HCT116 (cell line): ENCODE results near the gene FBXL2. TPM values are rescaled to one million over a fixed set of nuclear protein-coding genes. Genes with fewer than 3 reads are reported as not detected.

Experiments used
- ATAC-seq: fragments of 200-7000 bp; cut with Tn5 transposase; 2 replicates; pipeline ENCODE4 v1.9.1; 2020; ENCODE audit warnings: mild to moderate bottlenecking, moderate library complexity
- BruUV-seq: library from RNA; stranded (reverse); fragments of 400-500 nt; replicated peaks from 2 replicates; lab custom pipeline; 2021; lab: Mats Ljungman, UMichigan
- CTCF ChIA-PET: fragments of 300-600 bp; sonication (Branson Sonifier 250); formaldehyde crosslinking; loops from one replicate; lab custom pipeline; 2021; ENCODE audit warnings: antibody characterized with exemption; lab: Charles Lee
- POLR2A ChIA-PET: fragments of 300-600, 350-600 bp; sonication (Branson Sonifier 250); formaldehyde crosslinking; loops from one replicate; lab custom pipeline; 2021; ENCODE audit warnings: antibody characterized with exemption; lab: Charles Lee
- RAD21 ChIA-PET, 2 experiments: fragments of 300-600 bp; sonication (Branson Sonifier 250); formaldehyde crosslinking; loops; one replicate each; lab custom pipeline; 2023; ENCODE audit warnings: low total read pairs in 2 of 2; ENCODE audit not compliant: uncharacterized antibody in 2 of 2, unreplicated experiment in 2 of 2, low non-redundant PET in 1 of 2; lab: Charles Lee
- DNase-seq: peaks from one replicate; pipeline ENCODE4 v3.0.0-alpha.2; 2010; ENCODE audit warnings: low read depth, low spot score
- H2AFZ ChIP-seq: fragments of 200-600 bp; shearing (Covaris generic), sonication (generic); 2 replicates; pipeline ENCODE4 v1.6.1; 2017; ENCODE audit warnings: low read depth, mixed run types, mixed read lengths, antibody characterized with exemption, low read length; ENCODE audit not compliant: poor library complexity, severe bottlenecking
- H3K27ac ChIP-seq: 2 replicates; pipeline ENCODE4 v1.5.1; 2012; ENCODE audit warnings: low read depth, low read length
- H3K27me3 ChIP-seq: fragments of 200-600 bp; sonication (generic); 2 replicates; pipeline ENCODE4 v1.6.1; 2016; ENCODE audit warnings: mixed run types, low read length, mixed read lengths; ENCODE audit not compliant: insufficient read depth
- H3K36me3 ChIP-seq, 2 experiments: fragments of 200-500 bp in 1 of 2; fragments of 200-600 bp in 1 of 2; sonication (Bioruptor generic) in 1 of 2; sonication (generic) in 1 of 2; 2 replicates each; pipeline versions ENCODE4 v1.5.1 to v1.6.1; 2014 to 2016; ENCODE audit warnings: low read length in 2 of 2, inconsistent platforms in 1 of 2, mixed read lengths in 1 of 2, mixed run types in 1 of 2; ENCODE audit not compliant: insufficient read depth in 2 of 2, control insufficient read depth in 1 of 2
- H3K4me1 ChIP-seq, 2 experiments: fragments of 200-600 bp in 1 of 2; sonication (generic) in 1 of 2; 2 replicates each; pipeline versions ENCODE4 v1.5.1 to v1.6.1; 2012 to 2017; ENCODE audit warnings: low read length in 2 of 2, inconsistent platforms in 1 of 2, mild to moderate bottlenecking in 1 of 2, mixed read lengths in 1 of 2, mixed run types in 1 of 2, moderate library complexity in 1 of 2; ENCODE audit not compliant: insufficient read depth in 2 of 2, control insufficient read depth in 1 of 2
- H3K4me2 ChIP-seq: fragments of 200-600 bp; sonication (generic); 2 replicates; pipeline ENCODE4 v1.6.1; 2017; ENCODE audit warnings: mixed run types, low read length, mixed read lengths
- H3K4me3 ChIP-seq, 2 experiments: fragments of 200-600 bp in 1 of 2; sonication (generic) in 1 of 2; replicated peaks in 1 of 2; 2 replicates each; pipeline ENCODE4 v1.5.1; 2011 to 2016; ENCODE audit warnings: low read length in 2 of 2, control low read depth in 1 of 2, low read depth in 1 of 2, mild to moderate bottlenecking in 1 of 2, mixed read lengths in 1 of 2, mixed run types in 1 of 2
- H3K79me2 ChIP-seq: fragments of 200-600 bp; sonication (generic); 2 replicates; pipeline ENCODE4 v1.6.1; 2017; ENCODE audit warnings: mild to moderate bottlenecking, mixed run types, low read length, moderate library complexity, mixed read lengths; ENCODE audit not compliant: insufficient read depth
- H3K9ac ChIP-seq: fragments of 200-600 bp; sonication (generic); 2 replicates; pipeline ENCODE4 v1.6.1; 2016; ENCODE audit warnings: low read length, mixed read lengths
- H3K9me2 ChIP-seq: fragments of 200-600 bp; sonication (generic), shearing (Covaris generic); 2 replicates; pipeline ENCODE4 v1.6.1; 2017; ENCODE audit warnings: mixed run types, mild to moderate bottlenecking, moderate library complexity; ENCODE audit not compliant: insufficient read depth
- H3K9me3 ChIP-seq, 2 experiments: fragments of 200-500 bp in 1 of 2; fragments of 200-600 bp in 1 of 2; sonication (Bioruptor generic) in 1 of 2; sonication (generic) in 1 of 2; 2 replicates each; pipeline ENCODE4 v1.6.1; 2014 to 2017; ENCODE audit warnings: low read length in 2 of 2, mixed read lengths in 2 of 2, inconsistent platforms in 1 of 2, low read depth in 1 of 2, mild to moderate bottlenecking in 1 of 2, mixed run types in 1 of 2, moderate library complexity in 1 of 2; ENCODE audit not compliant: control insufficient read depth in 1 of 2, insufficient read depth in 1 of 2
- H4K20me1 ChIP-seq: fragments of 200-600 bp; sonication (generic), shearing (Covaris generic); 2 replicates; pipeline ENCODE4 v1.6.1; 2017; ENCODE audit warnings: mixed run types, mild to moderate bottlenecking, moderate library complexity; ENCODE audit not compliant: insufficient read depth
- ATF3 ChIP-seq: IDR thresholded peaks from 2 replicates; pipeline ENCODE4 v1.6.1; 2012
- ELF1 ChIP-seq: IDR thresholded peaks from 2 replicates; pipeline ENCODE4 v1.6.1; 2012; ENCODE audit warnings: low read depth, borderline replicate concordance
- EZH2phosphoT487 ChIP-seq: fragments of 200-600 bp; IDR thresholded peaks from 2 replicates; pipeline ENCODE4 v1.6.1; 2018; ENCODE audit warnings: antibody characterized with exemption, borderline replicate concordance
- FOSL1 ChIP-seq: IDR thresholded peaks from 2 replicates; pipeline ENCODE4 v1.6.1; 2012; ENCODE audit warnings: low read depth
- SIN3A ChIP-seq: IDR thresholded peaks from 2 replicates; pipeline ENCODE4 v1.6.1; 2012; ENCODE audit warnings: low read depth
- SP1 ChIP-seq: IDR thresholded peaks from 2 replicates; pipeline ENCODE4 v1.6.1; 2012; ENCODE audit warnings: low read depth
- SRF ChIP-seq: IDR thresholded peaks from 2 replicates; pipeline ENCODE4 v1.6.1; 2012; ENCODE audit warnings: low read depth
- ZBTB33 ChIP-seq: IDR thresholded peaks from 2 replicates; pipeline ENCODE4 v1.6.1; 2011; ENCODE audit warnings: mild to moderate bottlenecking, low read length, moderate library complexity; ENCODE audit not compliant: insufficient replicate concordance; ENCODE audit errors: extremely low read depth
- ZNF274 ChIP-seq: fragments of 200-500 bp; sonication (Bioruptor generic); IDR thresholded peaks from 2 replicates; pipeline ENCODE4 v1.6.1; 2014; ENCODE audit warnings: mild to moderate bottlenecking, low read depth, low read length, inconsistent platforms
- intact Hi-C: fragments of 100-400 bp; cut with micrococcal nuclease; formaldehyde crosslinking; loops from 2 replicates; pipeline ENCODE4 v1.10.0; 2022
- total RNA-seq: library from RNA; stranded (reverse); gene quantifications from one replicate; pipeline ENCODE4 v1.2.1, GENCODE V29; 2021; ENCODE audit not compliant: unreplicated experiment

The FBXL2 gene
- total RNA-seq, 1 experiment from 2014 or later = 12.8 TPM

GRCh38 chr3:33322412-33322811 is 45.2 kb downstream of the FBXL2 start:
- no peak overlapping the region for H3K4me3 ChIP-seq
- POLR2A ChIA-PET = no interaction called here
- TF ChIP-seq SRF (no peak), ZNF274 (no peak)
- TF ChIP-seq, all 23 proteins: peak for 0
- no TSS peak for BruUV-seq
- Histone ChIP-seq H3K9me3 (no peaks in the 10 kb centered on the region), H3K4me1 (peaks cover 0 to 8% of the 10 kb centered on the region in 2 experiments; a peak in 1 of 4 replicates), H3K79me2 (no peaks in the 10 kb centered on the region), H3K4me2 (no peak overlapping the region), H3K9ac (no peak overlapping the region), H3K27ac (no peak overlapping the region), H3K36me3 (no peaks in the 10 kb centered on the region), H3K9me2 (no peaks in the 10 kb centered on the region; the same call in 1 of the 2 replicates), H4K20me1 (no peaks in the 10 kb centered on the region; the same call in 1 of the 2 replicates), H2AFZ (no peak overlapping the region), H3K27me3 (no peaks in the 10 kb centered on the region)
- CTCF ChIA-PET = no interaction called here
- ATAC-seq (no peak), DNase-seq (no peak)
- intact Hi-C loops = no loop called here
- RAD21 ChIA-PET = no interaction called here

- DNase-seq = no peak
- POLR2A ChIA-PET = no interaction called here
- Histone ChIP-seq H3K4me3 (no peak overlapping the region), H4K20me1 (no peaks in the 10 kb centered on the region), H3K9ac (no peak overlapping the region), H3K36me3 (no peaks in the 10 kb centered on the region), H3K9me3 (peaks cover 0 to 3% of the 10 kb centered on the region in 2 experiments; a peak in 1 of 4 replicates), H3K4me2 (no peak overlapping the region), H3K27ac (no peak overlapping the region), H3K9me2 (no peaks in the 10 kb centered on the region)
- ATAC-seq = no peak
- CTCF ChIA-PET = no interaction called here
- intact Hi-C loops = no loop called here
- no TSS peak for BruUV-seq
- RAD21 ChIA-PET = no interaction called here
- TF ChIP-seq ZBTB33 = no peak
- TF ChIP-seq ELF1 = no peak
- TF ChIP-seq SP1 = no peak
- TF ChIP-seq ATF3 = no peak
- TF ChIP-seq EZH2phosphoT487 = no peak
- no peak for TF ChIP-seq FOSL1
- no peak for TF ChIP-seq SIN3A
- TF ChIP-seq, all 23 proteins: peak for 0
- Histone ChIP-seq H3K27me3 (no peaks in the 10 kb centered on the region), H2AFZ (no peak overlapping the region), H3K79me2 (no peaks in the 10 kb centered on the region), H3K4me1 (no peaks in the 10 kb centered on the region)
These were observed 54.2 kb downstream of the FBXL2 start for GRCh38 chr3:33331414-33331813.
